Astrocyte (in vitro differentiated cells and primary cell): ENCODE results near the gene SBF2. TPM values are rescaled to one million over a fixed set of nuclear protein-coding genes. Genes with fewer than 3 reads are reported as not detected.

Experiments
- DNase-seq: peaks from one replicate; pipeline ENCODE4 v3.0.0-alpha.2; 2010; ENCODE audit warnings: low read depth
- FAIRE-seq: peaks from 2 replicates; lab custom pipeline; 2011; peaks lifted over from hg19 to GRCh38; lab: Jason Lieb, UNC
- H2AFZ ChIP-seq: 2 replicates; pipeline ENCODE4 v1.6.0; 2012; ENCODE audit warnings: low read depth, low read length, inconsistent platforms
- H3K27ac ChIP-seq: 2 replicates; pipeline ENCODE4 v1.5.1; 2011; ENCODE audit warnings: low read depth, low read length, inconsistent platforms
- H3K27me3 ChIP-seq: 2 replicates; pipeline ENCODE4 v1.6.0; 2011; ENCODE audit warnings: low read length, inconsistent platforms; ENCODE audit not compliant: insufficient read depth
- H3K36me3 ChIP-seq: 2 replicates; pipeline ENCODE4 v1.5.1; 2011; ENCODE audit warnings: low read length, inconsistent platforms; ENCODE audit not compliant: insufficient read depth
- H3K4me1 ChIP-seq: 2 replicates; pipeline ENCODE4 v1.5.1; 2011; ENCODE audit warnings: low read length, inconsistent platforms; ENCODE audit not compliant: insufficient read depth
- H3K4me2 ChIP-seq: 2 replicates; pipeline ENCODE4 v1.6.0; 2012; ENCODE audit warnings: low read length, inconsistent platforms
- H3K4me3 ChIP-seq: 2 replicates; pipeline ENCODE4 v1.5.1; 2011; ENCODE audit warnings: low read depth, mild to moderate bottlenecking, low read length, inconsistent platforms; ENCODE audit not compliant: insufficient read depth
- H3K79me2 ChIP-seq: 2 replicates; pipeline ENCODE4 v1.6.0; 2012; ENCODE audit warnings: mild to moderate bottlenecking, low read length, inconsistent platforms; ENCODE audit not compliant: insufficient read depth
- H3K9ac ChIP-seq: 2 replicates; pipeline ENCODE4 v1.6.0; 2012; ENCODE audit warnings: mild to moderate bottlenecking, low read length, inconsistent platforms
- H3K9me3 ChIP-seq: 2 replicates; pipeline ENCODE4 v1.5.1; 2012; ENCODE audit warnings: low read depth, mild to moderate bottlenecking, low read length, inconsistent platforms; ENCODE audit not compliant: insufficient read depth
- H4K20me1 ChIP-seq: 2 replicates; pipeline ENCODE4 v1.6.0; 2012; ENCODE audit warnings: low read length, inconsistent platforms; ENCODE audit not compliant: insufficient read depth
- H3K27ac Mint-ChIP-seq: one replicate; pipeline ENCODE4 v1.8.0; 2021; ENCODE audit warnings: mild to moderate bottlenecking, mixed read lengths; ENCODE audit not compliant: unreplicated experiment
- H3K27me3 Mint-ChIP-seq: one replicate; pipeline ENCODE4 v1.8.0; 2021; ENCODE audit warnings: low read depth, mixed read lengths; ENCODE audit not compliant: unreplicated experiment
- H3K36me3 Mint-ChIP-seq: one replicate; pipeline ENCODE4 v1.8.0; 2021; ENCODE audit warnings: low read depth, mixed read lengths; ENCODE audit not compliant: unreplicated experiment
- H3K4me1 Mint-ChIP-seq: one replicate; pipeline ENCODE4 v1.8.0; 2021; ENCODE audit warnings: low read depth, mixed read lengths; ENCODE audit not compliant: unreplicated experiment
- H3K4me3 Mint-ChIP-seq: one replicate; pipeline ENCODE4 v1.8.0; 2021; ENCODE audit warnings: mild to moderate bottlenecking, moderate library complexity, mixed read lengths; ENCODE audit not compliant: unreplicated experiment
- H3K9me3 Mint-ChIP-seq: one replicate; pipeline ENCODE4 v1.8.0; 2021; ENCODE audit warnings: mild to moderate bottlenecking, mixed read lengths; ENCODE audit not compliant: unreplicated experiment
- CTCF ChIP-seq: IDR thresholded peaks from 2 replicates; pipeline ENCODE4 v1.5.1; 2011; ENCODE audit warnings: low read depth, mild to moderate bottlenecking, inconsistent platforms, low read length, moderate library complexity; ENCODE audit not compliant: insufficient read depth
- EZH2 ChIP-seq: IDR thresholded peaks from 2 replicates; pipeline ENCODE4 v1.6.1; 2012; ENCODE audit warnings: mild to moderate bottlenecking, low read length, inconsistent platforms; ENCODE audit not compliant: insufficient read depth
- total RNA-seq: library from RNA; stranded (reverse); gene quantifications from 2 replicates; pipeline ENCODE4 v1.2.1, GENCODE V29; 2021

Gene SBF2
- total RNA-seq, 1 donor from 2014 or later: 50.0 TPM

DNA sequence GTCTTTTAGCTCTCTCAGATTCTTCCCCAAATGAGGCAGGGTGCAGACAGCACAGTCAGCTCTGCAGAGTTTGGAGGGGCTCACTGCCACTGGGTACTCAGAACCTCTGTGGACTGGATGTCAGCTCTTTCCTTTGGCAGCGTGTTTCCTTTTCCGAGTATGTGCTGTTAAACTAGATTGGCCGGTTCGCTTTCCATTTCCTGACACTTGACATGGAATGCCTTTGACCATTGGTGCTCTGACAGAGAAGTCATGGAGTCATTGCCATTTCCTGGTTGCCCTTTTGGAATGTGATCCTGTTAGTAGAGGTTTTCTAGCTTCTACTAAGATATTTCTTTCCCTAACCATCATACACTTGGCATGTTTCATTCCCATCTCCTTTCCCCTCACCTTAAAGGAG, 543.5 kb downstream of the SBF2 start:
- no peaks in the 10 kb centered on the region for H3K9me3 Mint-ChIP-seq
- Histone ChIP-seq H3K4me2 (no peak overlapping the region), H3K9me3 (no peaks in the 10 kb centered on the region), H4K20me1 (no peaks in the 10 kb centered on the region), H3K27ac (no peak overlapping the region), H3K4me1 (peaks cover 33% of the 10 kb centered on the region), H3K36me3 (peaks cover 7% of the 10 kb centered on the region), H2AFZ (no peak overlapping the region), H3K79me2 (no peaks in the 10 kb centered on the region), H3K4me3 (no peak overlapping the region), H3K9ac (no peak overlapping the region), H3K27me3 (no peaks in the 10 kb centered on the region)
- peaks cover 29% of the 10 kb centered on the region for H3K4me1 Mint-ChIP-seq
- no peak overlapping the region for H3K4me3 Mint-ChIP-seq
- FAIRE-seq: no peak
- peaks cover 15% of the 10 kb centered on the region for H3K36me3 Mint-ChIP-seq
- no peak for DNase-seq
- H3K27ac Mint-ChIP-seq: no peak overlapping the region
- H3K27me3 Mint-ChIP-seq: no peaks in the 10 kb centered on the region
- TF ChIP-seq CTCF (no peak), EZH2 (no peak)

GRCh38 chr11:9748361-9748970, 545.6 kb downstream of the SBF2 start:
- Histone ChIP-seq H3K9me3 (no peaks in the 10 kb centered on the region), H3K4me2 (no peak overlapping the region), H3K27me3 (no peaks in the 10 kb centered on the region), H3K4me1 (peaks cover 19% of the 10 kb centered on the region), H3K36me3 (peaks cover 7% of the 10 kb centered on the region), H3K27ac (no peak overlapping the region), H4K20me1 (no peaks in the 10 kb centered on the region), H3K79me2 (no peaks in the 10 kb centered on the region), H3K4me3 (no peak overlapping the region), H2AFZ (no peak overlapping the region), H3K9ac (no peak overlapping the region)
- Mint-ChIP-seq H3K27me3 (no peaks in the 10 kb centered on the region), H3K27ac (no peak overlapping the region), H3K4me3 (no peak overlapping the region), H3K36me3 (peaks cover 18% of the 10 kb centered on the region), H3K9me3 (no peaks in the 10 kb centered on the region), H3K4me1 (peaks cover 11% of the 10 kb centered on the region)
- peak; percentile 77 for TF ChIP-seq CTCF
- no peak for TF ChIP-seq EZH2
- DNase-seq (peak; percentile 68), FAIRE-seq (no peak)

DNA sequence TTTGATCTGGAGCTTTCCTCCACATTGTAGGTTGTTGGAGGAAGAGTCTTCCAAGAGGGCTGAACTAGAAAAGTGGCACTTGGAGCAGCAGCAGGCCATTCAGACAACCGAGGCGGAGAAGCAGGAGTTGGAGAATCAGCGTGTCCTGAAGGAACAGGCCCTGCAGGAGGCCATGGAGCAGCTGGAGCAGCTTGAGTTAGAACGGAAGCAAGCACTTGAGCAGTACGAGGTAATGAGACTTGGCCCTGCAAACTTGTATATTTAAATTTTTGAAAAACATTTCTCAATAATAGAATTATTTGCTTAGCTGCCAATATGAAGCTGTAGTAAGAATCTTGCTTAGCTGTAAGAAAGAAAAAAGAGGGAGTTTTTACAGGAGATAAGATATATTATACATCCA, 546.2 kb downstream of the SBF2 start:
- FAIRE-seq (no peak), DNase-seq (no peak)
- no peaks in the 10 kb centered on the region for H3K79me2 ChIP-seq
- no peak overlapping the region for H3K9ac ChIP-seq
- H2AFZ ChIP-seq: no peak overlapping the region
- H3K36me3 Mint-ChIP-seq: peaks cover 18% of the 10 kb centered on the region
- H3K4me1 ChIP-seq: peaks cover 13% of the 10 kb centered on the region
- H3K27ac Mint-ChIP-seq: no peak overlapping the region
- no peaks in the 10 kb centered on the region for H3K27me3 ChIP-seq
- no peak overlapping the region for H3K4me3 ChIP-seq
- H3K4me3 Mint-ChIP-seq: no peak overlapping the region
- H3K4me2 ChIP-seq: no peak overlapping the region
- peaks cover 7% of the 10 kb centered on the region for H3K36me3 ChIP-seq
- H3K9me3 ChIP-seq: no peaks in the 10 kb centered on the region
- TF ChIP-seq CTCF (no peak), EZH2 (no peak)
- no peak overlapping the region for H3K27ac ChIP-seq
- peaks cover 4% of the 10 kb centered on the region for H3K4me1 Mint-ChIP-seq
- H4K20me1 ChIP-seq: no peaks in the 10 kb centered on the region
- H3K27me3 Mint-ChIP-seq: no peaks in the 10 kb centered on the region
- H3K9me3 Mint-ChIP-seq: no peaks in the 10 kb centered on the region
